Ishikawa (cell line): ENCODE results near the gene NANS.
A peak's percentile ranks its signal among the peaks of the same experiment; 100 is the strongest.

Experiments
- CEBPB ChIP-seq: IDR thresholded peaks from 2 replicates; pipeline ENCODE4 v1.6.1; 2012
- CREB1 ChIP-seq: IDR thresholded peaks from 2 replicates; pipeline ENCODE4 v1.6.1; 2012; ENCODE audit warnings: low read depth
- EGR1 ChIP-seq: IDR thresholded peaks from 2 replicates; pipeline ENCODE4 v1.6.1; 2012
- EP300 ChIP-seq: IDR thresholded peaks from 2 replicates; pipeline ENCODE4 v1.6.1; 2012; ENCODE audit warnings: borderline replicate concordance
- FOXM1 ChIP-seq: IDR thresholded peaks from 2 replicates; pipeline ENCODE4 v1.6.1; 2012; ENCODE audit warnings: low read depth, borderline replicate concordance
- NFIC ChIP-seq: IDR thresholded peaks from 2 replicates; pipeline ENCODE4 v1.6.1; 2012
- RAD21 ChIP-seq: IDR thresholded peaks from 2 replicates; pipeline ENCODE4 v1.6.1; 2012; ENCODE audit warnings: low read depth
- TAF1 ChIP-seq: IDR thresholded peaks from 2 replicates; pipeline ENCODE4 v1.6.1; 2012; ENCODE audit warnings: low read depth, mild to moderate bottlenecking
- TCF12 ChIP-seq: IDR thresholded peaks from 2 replicates; pipeline ENCODE4 v1.6.1; 2012; ENCODE audit warnings: low read depth
- TEAD4 ChIP-seq: IDR thresholded peaks from 2 replicates; pipeline ENCODE4 v1.6.1; 2012
- YY1 ChIP-seq: IDR thresholded peaks from 2 replicates; pipeline ENCODE4 v1.6.1; 2012; ENCODE audit warnings: low read depth
- ZBTB7A ChIP-seq: IDR thresholded peaks from 2 replicates; pipeline ENCODE4 v1.6.1; 2012; ENCODE audit warnings: low read depth
- TF ChIP-seq, protein P1 (sequence below): IDR thresholded peaks from 2 replicates; pipeline ENCODE4 v1.6.1; 2012; ENCODE audit warnings: low read depth, mild to moderate bottlenecking
- TF ChIP-seq, protein P2 (sequence below): IDR thresholded peaks from 2 replicates; pipeline ENCODE4 v1.6.1; 2012
- TF ChIP-seq, protein P3 (sequence below): IDR thresholded peaks from 2 replicates; pipeline ENCODE4 v1.6.1; 2012

NANS gene

DNA sequence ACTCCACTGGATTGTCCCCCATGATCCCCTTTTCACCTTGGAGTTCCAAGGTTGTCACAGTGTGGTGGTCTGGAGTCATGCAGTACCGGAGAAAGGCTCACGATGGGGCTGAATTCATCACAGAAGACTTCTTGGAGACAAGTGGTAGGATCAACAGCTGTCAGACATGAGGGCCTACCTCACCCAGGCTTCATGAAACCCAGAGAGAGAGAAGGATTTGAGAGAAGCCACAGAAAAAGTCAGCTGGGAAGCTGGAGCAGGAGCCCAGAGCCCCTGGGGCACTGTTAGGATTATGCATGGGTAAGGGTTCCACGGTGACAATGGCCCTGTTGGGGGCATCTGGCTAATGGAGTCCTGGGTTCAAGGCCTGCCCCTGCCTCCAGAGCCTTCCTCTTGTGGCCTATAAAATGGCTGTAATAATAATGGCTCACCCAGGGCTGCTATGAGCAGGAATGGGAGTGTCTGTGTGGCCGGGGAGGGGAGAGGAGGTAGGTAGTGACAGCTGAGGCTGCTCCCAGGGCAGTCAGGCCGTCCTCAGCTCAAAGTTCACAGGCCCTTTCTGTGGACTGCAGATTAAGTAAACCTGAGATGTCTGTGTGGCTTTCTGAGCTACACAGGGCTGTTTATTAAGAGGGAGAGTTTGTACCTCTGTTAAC, 61.6 kb downstream of the NANS start:
- TF ChIP-seq RAD21 (peak; percentile 2; the same call in 1 of the 2 replicates), YY1 (no peak), FOXM1 (no peak), ZBTB7A (no peak)
- TF ChIP-seq, protein P1, sequence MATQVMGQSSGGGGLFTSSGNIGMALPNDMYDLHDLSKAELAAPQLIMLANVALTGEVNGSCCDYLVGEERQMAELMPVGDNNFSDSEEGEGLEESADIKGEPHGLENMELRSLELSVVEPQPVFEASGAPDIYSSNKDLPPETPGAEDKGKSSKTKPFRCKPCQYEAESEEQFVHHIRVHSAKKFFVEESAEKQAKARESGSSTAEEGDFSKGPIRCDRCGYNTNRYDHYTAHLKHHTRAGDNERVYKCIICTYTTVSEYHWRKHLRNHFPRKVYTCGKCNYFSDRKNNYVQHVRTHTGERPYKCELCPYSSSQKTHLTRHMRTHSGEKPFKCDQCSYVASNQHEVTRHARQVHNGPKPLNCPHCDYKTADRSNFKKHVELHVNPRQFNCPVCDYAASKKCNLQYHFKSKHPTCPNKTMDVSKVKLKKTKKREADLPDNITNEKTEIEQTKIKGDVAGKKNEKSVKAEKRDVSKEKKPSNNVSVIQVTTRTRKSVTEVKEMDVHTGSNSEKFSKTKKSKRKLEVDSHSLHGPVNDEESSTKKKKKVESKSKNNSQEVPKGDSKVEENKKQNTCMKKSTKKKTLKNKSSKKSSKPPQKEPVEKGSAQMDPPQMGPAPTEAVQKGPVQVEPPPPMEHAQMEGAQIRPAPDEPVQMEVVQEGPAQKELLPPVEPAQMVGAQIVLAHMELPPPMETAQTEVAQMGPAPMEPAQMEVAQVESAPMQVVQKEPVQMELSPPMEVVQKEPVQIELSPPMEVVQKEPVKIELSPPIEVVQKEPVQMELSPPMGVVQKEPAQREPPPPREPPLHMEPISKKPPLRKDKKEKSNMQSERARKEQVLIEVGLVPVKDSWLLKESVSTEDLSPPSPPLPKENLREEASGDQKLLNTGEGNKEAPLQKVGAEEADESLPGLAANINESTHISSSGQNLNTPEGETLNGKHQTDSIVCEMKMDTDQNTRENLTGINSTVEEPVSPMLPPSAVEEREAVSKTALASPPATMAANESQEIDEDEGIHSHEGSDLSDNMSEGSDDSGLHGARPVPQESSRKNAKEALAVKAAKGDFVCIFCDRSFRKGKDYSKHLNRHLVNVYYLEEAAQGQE, result no peak
- TF ChIP-seq, protein P2, sequence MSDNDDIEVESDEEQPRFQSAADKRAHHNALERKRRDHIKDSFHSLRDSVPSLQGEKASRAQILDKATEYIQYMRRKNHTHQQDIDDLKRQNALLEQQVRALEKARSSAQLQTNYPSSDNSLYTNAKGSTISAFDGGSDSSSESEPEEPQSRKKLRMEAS, result no peak

DNA sequence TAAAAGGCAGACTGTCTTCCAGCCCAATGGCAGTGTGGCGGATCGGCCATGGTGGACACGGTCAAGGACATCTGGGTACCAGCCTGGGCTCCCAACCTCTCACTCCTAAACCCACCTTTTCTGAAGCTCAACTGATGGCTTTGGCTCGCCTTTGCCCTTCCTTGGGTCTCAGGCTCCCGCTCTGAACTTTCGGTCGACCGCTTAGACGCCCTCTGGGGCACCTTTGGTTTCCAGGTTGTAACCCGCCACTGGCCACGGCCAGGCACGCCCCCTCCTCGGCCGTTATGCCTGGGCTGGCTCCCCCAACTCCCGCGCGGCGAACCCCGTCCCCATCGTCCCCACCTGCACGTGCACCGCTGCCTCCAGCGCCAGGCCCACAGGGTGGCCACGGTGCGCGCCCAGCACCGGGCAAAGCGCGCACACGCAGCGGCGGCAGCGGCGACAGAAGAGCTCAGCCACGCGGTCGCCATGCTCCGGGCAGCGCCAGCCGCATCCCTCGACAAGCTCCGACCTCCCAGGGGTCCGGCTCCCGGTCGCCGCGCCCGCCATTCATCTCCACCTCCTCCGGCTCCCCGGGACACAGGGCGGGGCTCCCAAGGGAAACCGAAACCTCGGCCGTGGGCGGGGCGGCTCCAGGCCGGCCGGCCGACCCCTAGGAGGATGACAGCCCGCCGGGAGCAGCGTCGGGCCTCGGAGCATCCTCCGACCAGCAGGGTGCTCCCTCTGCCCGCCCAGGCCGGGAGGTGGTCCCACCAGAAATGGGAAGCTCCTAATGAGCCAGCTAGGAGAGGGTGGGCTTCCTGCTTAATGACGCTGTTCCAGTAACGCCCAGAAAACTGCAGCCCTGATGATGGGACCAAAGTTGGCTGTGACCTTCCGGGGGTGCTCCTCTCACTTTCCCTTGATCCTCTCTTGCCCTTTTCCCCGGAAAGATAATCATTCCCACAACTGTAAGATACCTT, 62.4 kb downstream of the NANS start, which contains the start of gene TRIM14:
Gene TRIM14, minus strand, starts transcription at position 583 of the 962 bp plus-strand sequence. Its CDS starts 34 bp downstream, at position 549.
- TF ChIP-seq EGR1 (peak; percentile 25), NFIC (peak; percentile 18; the same call in 1 of the 2 replicates), CEBPB (no peak), YY1 (0 out of 2 replicates have a peak, but pooled peaks have one; percentile 54), CREB1 (no peak), TEAD4 (no peak), TCF12 (no peak), TAF1 (peak; percentile 45; the same call in 1 of the 2 replicates), ZBTB7A (0 out of 2 replicates have a peak, but pooled peaks have one; percentile 61), EP300 (no peak), FOXM1 (no peak), RAD21 (peak; percentile 26; the same call in 1 of the 2 replicates)
- TF ChIP-seq, protein P1, result no peak
- TF ChIP-seq, protein P2, result peak; percentile 96
- TF ChIP-seq, protein P3, sequence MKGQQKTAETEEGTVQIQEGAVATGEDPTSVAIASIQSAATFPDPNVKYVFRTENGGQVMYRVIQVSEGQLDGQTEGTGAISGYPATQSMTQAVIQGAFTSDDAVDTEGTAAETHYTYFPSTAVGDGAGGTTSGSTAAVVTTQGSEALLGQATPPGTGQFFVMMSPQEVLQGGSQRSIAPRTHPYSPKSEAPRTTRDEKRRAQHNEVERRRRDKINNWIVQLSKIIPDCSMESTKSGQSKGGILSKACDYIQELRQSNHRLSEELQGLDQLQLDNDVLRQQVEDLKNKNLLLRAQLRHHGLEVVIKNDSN, result peak; percentile 29; the same call in 1 of the 2 replicates

DNA sequence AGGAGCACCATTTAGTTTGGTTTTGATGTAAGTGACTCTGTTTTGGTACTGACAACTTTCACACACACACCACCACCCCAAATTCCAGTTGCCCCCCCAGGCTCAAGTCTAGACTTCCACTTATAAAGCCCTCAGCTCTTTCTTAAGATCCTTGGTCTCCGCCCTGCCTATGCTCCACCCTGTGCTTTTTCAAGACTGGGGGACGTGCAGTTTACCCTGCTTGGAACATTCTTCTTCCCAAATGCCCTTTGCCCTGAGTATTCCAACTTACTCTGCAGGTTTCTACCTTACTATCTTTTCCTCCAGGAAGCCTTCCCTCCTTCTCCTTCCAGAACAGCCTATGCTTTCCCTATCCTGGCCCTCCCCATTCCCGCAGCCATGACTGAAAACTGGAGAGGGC, 63.9 kb downstream of the NANS start:
- TF ChIP-seq, protein P3, result no peak
- TF ChIP-seq, protein P2, result no peak
- no peak for TF ChIP-seq FOXM1

DNA sequence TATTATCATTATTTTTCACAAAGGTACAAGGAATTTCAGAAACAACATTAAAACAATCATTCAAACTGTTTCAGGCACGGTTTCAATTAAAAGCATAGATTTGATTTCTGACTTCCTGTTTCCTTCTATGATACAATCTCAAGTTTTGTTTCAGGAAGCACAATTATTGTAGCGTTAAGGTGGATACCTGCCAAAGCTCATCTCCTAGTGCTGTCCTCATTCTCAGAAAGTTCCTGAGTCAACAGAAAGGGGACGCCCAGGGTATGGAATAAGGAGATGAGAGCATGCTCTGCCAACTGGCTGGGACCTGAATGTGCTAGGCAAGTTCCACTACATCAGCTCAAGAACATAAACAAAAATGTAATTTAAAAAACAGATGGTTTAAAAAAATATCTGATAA, 64.5 kb downstream of the NANS start:
- TF ChIP-seq, protein P3, result no peak
- TF ChIP-seq RAD21, result 0 out of 2 replicates have a peak, but pooled peaks have one; percentile 13
